22Rv1 (cell line): ENCODE data around the gene ADGRL1.
"Not testable (repeated sequence)": the region's sequence is repeated elsewhere in the genome, so short reads cannot be mapped to it uniquely, and the experiment has no call there.

Source experiments
- H3K27ac ChIP-seq: fragments of 450-650 bp; 2 replicates; pipeline ENCODE4 v1.5.1; 2017
- CTCF ChIP-seq: fragments of 450-650 bp; IDR thresholded peaks from 2 replicates; pipeline ENCODE4 v1.5.1; 2017; ENCODE audit warnings: mild to moderate bottlenecking
- ZFX ChIP-seq: fragments of 450-650 bp; IDR thresholded peaks from 2 replicates; pipeline ENCODE4 v1.6.1; 2017; ENCODE audit warnings: antibody characterized with exemption, borderline replicate concordance

ADGRL1 gene

DNA sequence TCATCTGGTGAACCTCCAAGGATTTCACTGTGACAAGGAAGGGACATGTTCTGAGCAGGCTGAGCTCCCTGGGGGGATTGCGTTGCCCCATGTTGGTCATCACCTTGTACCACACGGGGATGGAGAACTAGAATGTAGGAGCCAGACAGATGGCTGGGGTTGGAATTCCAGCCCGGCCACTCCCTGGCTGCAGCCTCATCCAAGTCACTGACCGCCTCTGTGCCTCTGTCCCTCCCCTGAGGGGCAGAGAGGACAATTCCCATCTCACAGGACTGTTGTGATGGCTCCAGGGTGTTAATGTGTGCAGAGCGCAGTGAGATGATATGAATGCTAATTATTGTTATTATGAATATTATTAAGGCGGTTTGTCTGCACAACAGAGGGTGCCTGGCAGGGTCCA lies 24.1 kb downstream of the ADGRL1 start:
- TF ChIP-seq ZFX = no peak
- no peak for TF ChIP-seq CTCF
- H3K27ac ChIP-seq = no peak overlapping the region

DNA sequence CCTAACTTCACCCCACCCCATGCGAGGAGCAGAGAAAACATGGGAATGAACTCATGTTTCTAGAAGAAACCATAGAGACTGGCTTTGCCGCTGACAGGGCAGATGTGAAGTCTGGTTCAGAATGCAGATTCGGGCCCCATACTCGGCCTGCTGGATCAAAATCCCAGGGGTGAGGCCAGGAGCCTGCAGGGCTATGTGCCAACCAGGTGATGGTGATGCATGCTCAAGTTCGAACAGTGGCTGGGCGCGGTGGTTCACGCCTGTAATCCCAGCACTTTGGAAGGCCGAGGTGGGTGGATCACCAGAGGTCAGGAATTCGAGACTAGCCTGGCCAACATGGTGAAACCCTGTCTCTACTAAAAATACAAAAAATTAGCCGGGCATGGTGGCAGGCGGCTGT lies 24.8 kb downstream of the ADGRL1 start:
- H3K27ac ChIP-seq = not testable (repeated sequence)

- no peak overlapping the region for H3K27ac ChIP-seq
- no peak for TF ChIP-seq CTCF
- no peak for TF ChIP-seq ZFX
These were observed 28.4 kb downstream of the ADGRL1 start for GRCh38 chr19:14177496-14178074.

GRCh38 chr19:14175351-14175792 lies 30.6 kb downstream of the ADGRL1 start:
- no peak overlapping the region for H3K27ac ChIP-seq
- TF ChIP-seq CTCF (no peak), ZFX (no peak)

DNA sequence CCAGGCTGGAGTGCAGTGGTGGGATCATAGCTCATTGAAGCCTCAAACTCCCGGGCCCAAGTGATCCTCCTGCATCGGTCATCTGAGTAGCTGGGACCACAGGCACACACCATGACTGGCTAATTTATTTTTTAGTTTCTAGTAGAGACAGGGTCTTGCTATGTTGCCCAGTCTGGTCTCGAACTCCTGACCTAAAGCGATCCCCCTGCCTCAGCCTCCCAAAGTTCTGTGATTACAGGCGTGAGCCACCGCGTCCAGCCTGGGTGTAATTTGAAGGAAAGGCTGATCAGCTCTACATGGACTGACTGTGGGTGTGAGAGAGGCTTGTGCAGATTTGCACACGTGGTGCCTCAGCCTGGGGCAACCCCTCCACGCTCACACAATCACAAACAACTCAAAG lies 31.1 kb downstream of the ADGRL1 start:
- H3K27ac ChIP-seq = no peak overlapping the region
- TF ChIP-seq ZFX (no peak), CTCF (no peak)

GRCh38 chr19:14168993-14169392 lies 37.0 kb downstream of the ADGRL1 start:
- TF ChIP-seq ZFX (no peak), CTCF (no peak)

GRCh38 chr19:14168259-14168972 lies 37.6 kb downstream of the ADGRL1 start:
- H3K27ac ChIP-seq = no peak overlapping the region
- TF ChIP-seq ZFX = no peak
- TF ChIP-seq CTCF = no peak

More at GRCh38 chr19:14168993-14169392, 37.0 kb downstream of the ADGRL1 start:
- H3K27ac ChIP-seq = no peak overlapping the region
